HG03442 (cell line): ENCODE data around the gene SRGAP3.

Source experiments
- ATAC-seq: cut with Tn5 transposase; IDR thresholded peaks from one replicate; pipeline ENCODE4 v1.9.1; 2021; ENCODE audit warnings: mild to moderate bottlenecking, moderate library complexity; ENCODE audit not compliant: unreplicated experiment

Gene SRGAP3

GRCh38 chr3:9151240-9151639 lies 98.2 kb downstream of the SRGAP3 start:
- ATAC-seq = no peak

GRCh38 chr3:9149566-9149965 lies 99.9 kb downstream of the SRGAP3 start:
- no peak for ATAC-seq

GRCh38 chr3:9147896-9148266 lies 101.6 kb downstream of the SRGAP3 start:
- no peak for ATAC-seq

GRCh38 chr3:9147215-9147895 lies 102.1 kb downstream of the SRGAP3 start:
- peak; percentile 75 for ATAC-seq

GRCh38 chr3:9146367-9147071 lies 102.9 kb downstream of the SRGAP3 start:
- peak; percentile 62 for ATAC-seq

GRCh38 chr3:9143184-9143583 lies 106.3 kb downstream of the SRGAP3 start:
- no peak for ATAC-seq

GRCh38 chr3:9142362-9142761 lies 107.1 kb downstream of the SRGAP3 start:
- no peak for ATAC-seq

- no peak for ATAC-seq
Measured at GRCh38 chr3:9141928-9142289, 107.5 kb downstream of the SRGAP3 start.

GRCh38 chr3:9139366-9139765 lies 110.1 kb downstream of the SRGAP3 start:
- no peak for ATAC-seq

- no peak for ATAC-seq
Measured at GRCh38 chr3:9137676-9138075, 111.8 kb downstream of the SRGAP3 start.

GRCh38 chr3:9136746-9137465 lies 112.5 kb downstream of the SRGAP3 start:
- no peak for ATAC-seq

- peak; percentile 47 for ATAC-seq
Measured at GRCh38 chr3:9135930-9136525, 113.4 kb downstream of the SRGAP3 start.

- ATAC-seq = no peak
Measured at GRCh38 chr3:9135526-9135925, 113.9 kb downstream of the SRGAP3 start.

GRCh38 chr3:9133656-9134055 lies 115.8 kb downstream of the SRGAP3 start:
- ATAC-seq = no peak

- no peak for ATAC-seq
Measured at GRCh38 chr3:9130345-9131305, 118.8 kb downstream of the SRGAP3 start.

GRCh38 chr3:9129365-9129764 lies 120.1 kb downstream of the SRGAP3 start:
- no peak for ATAC-seq

GRCh38 chr3:9125278-9125951 lies 124.0 kb downstream of the SRGAP3 start:
- no peak for ATAC-seq

GRCh38 chr3:9124730-9125129 lies 124.7 kb downstream of the SRGAP3 start:
- ATAC-seq = no peak

- ATAC-seq = no peak
Measured at GRCh38 chr3:9123840-9124239, 125.6 kb downstream of the SRGAP3 start.
